ENCODE results near the gene HABP2. TPM values are rescaled to one million over a fixed set of nuclear protein-coding genes. Genes with fewer than 3 reads are reported as not detected.

HABP2 gene
- total and polyA plus RNA-seq, 2 experiments from 2014 or later, result not detected

DNA sequence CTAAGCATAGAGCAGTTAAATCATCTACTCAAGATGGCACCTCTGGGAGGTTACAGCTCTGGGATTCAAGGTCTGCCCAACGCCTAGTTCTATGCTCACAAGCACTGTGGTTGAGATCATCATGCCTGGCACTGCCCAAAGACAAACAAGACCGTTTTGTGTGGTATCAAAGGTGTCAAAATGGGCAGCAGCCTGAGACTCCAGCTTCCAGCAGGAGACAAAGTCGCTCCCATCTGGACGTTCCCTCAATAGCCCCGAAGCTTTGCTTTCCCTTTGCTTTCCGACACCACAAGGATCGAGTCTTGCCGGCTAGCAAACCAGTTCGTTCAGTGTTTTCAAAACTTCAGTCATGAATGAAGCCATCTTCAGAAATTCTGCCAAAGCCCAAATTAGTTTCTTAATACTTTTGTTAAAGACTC is 5.1 kb downstream of the HABP2 start (continued):
- TF ChIP-seq, protein P1, sequence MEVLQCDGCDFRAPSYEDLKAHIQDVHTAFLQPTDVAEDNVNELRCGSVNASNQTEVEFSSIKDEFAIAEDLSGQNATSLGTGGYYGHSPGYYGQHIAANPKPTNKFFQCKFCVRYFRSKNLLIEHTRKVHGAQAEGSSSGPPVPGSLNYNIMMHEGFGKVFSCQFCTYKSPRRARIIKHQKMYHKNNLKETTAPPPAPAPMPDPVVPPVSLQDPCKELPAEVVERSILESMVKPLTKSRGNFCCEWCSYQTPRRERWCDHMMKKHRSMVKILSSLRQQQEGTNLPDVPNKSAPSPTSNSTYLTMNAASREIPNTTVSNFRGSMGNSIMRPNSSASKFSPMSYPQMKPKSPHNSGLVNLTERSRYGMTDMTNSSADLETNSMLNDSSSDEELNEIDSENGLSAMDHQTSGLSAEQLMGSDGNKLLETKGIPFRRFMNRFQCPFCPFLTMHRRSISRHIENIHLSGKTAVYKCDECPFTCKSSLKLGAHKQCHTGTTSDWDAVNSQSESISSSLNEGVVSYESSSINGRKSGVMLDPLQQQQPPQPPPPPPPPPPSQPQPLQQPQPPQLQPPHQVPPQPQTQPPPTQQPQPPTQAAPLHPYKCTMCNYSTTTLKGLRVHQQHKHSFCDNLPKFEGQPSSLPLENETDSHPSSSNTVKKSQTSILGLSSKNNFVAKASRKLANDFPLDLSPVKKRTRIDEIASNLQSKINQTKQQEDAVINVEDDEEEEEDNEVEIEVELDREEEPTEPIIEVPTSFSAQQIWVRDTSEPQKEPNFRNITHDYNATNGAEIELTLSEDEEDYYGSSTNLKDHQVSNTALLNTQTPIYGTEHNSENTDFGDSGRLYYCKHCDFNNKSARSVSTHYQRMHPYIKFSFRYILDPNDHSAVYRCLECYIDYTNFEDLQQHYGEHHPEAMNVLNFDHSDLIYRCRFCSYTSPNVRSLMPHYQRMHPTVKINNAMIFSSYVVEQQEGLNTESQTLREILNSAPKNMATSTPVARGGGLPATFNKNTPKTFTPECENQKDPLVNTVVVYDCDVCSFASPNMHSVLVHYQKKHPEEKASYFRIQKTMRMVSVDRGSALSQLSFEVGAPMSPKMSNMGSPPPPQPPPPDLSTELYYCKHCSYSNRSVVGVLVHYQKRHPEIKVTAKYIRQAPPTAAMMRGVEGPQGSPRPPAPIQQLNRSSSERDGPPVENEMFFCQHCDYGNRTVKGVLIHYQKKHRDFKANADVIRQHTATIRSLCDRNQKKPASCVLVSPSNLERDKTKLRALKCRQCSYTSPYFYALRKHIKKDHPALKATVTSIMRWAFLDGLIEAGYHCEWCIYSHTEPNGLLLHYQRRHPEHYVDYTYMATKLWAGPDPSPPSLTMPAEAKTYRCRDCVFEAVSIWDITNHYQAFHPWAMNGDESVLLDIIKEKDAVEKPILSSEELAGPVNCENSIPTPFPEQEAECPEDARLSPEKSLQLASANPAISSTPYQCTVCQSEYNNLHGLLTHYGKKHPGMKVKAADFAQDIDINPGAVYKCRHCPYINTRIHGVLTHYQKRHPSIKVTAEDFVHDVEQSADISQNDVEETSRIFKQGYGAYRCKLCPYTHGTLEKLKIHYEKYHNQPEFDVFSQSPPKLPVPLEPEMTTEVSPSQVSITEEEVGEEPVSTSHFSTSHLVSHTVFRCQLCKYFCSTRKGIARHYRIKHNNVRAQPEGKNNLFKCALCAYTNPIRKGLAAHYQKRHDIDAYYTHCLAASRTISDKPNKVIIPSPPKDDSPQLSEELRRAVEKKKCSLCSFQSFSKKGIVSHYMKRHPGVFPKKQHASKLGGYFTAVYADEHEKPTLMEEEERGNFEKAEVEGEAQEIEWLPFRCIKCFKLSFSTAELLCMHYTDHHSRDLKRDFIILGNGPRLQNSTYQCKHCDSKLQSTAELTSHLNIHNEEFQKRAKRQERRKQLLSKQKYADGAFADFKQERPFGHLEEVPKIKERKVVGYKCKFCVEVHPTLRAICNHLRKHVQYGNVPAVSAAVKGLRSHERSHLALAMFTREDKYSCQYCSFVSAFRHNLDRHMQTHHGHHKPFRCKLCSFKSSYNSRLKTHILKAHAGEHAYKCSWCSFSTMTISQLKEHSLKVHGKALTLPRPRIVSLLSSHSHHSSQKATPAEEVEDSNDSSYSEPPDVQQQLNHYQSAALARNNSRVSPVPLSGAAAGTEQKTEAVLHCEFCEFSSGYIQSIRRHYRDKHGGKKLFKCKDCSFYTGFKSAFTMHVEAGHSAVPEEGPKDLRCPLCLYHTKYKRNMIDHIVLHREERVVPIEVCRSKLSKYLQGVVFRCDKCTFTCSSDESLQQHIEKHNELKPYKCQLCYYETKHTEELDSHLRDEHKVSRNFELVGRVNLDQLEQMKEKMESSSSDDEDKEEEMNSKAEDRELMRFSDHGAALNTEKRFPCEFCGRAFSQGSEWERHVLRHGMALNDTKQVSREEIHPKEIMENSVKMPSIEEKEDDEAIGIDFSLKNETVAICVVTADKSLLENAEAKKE (CRISPR knock-in tag; IDR thresholded peaks at IDR 0.05), result no peak
- TF ChIP-seq EZH2phosphoT487 (IDR thresholded peaks at IDR 0.05; ENCODE audit: unreplicated experiment) (no peak), ZNF331 (CRISPR knock-in tag; IDR thresholded peaks at IDR 0.05; ENCODE audit: low read depth) (no peak), POLR2AphosphoS5 (IDR thresholded peaks at IDR 0.05; ENCODE audit: low read depth) (no peak)

DNA sequence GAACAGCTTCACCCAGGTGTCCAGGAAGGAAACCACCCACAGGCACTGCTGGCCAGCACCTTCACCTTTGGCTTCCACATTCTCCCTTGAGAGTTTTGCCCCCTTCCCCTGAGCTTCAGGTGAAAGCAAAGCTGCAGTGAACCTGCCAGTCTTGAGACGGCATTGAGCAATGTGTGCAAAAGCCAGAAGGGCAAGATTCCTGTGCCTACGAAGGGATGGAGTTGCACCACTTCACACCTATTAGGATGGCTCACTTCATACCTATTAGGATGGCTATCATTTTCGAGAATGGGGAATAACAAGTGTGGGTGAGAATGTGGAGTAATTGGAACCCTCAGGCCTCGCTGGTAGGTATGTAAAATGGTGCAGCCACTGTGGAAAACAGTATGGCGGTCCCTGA is 7.2 kb downstream of the HABP2 start:
- H3K36me3 Mint-ChIP-seq (ENCODE audit: low read depth), result no peaks in the 10 kb centered on the region; the same call in 2 of the 3 replicates
- H3K4me3 Mint-ChIP-seq, result no peak overlapping the region
- no peaks in the 10 kb centered on the region for H3K79me2 ChIP-seq (replicated peaks; ENCODE audit: insufficient read depth)
- H2AFZ ChIP-seq, result no peak overlapping the region
- TF ChIP-seq, protein P2, sequence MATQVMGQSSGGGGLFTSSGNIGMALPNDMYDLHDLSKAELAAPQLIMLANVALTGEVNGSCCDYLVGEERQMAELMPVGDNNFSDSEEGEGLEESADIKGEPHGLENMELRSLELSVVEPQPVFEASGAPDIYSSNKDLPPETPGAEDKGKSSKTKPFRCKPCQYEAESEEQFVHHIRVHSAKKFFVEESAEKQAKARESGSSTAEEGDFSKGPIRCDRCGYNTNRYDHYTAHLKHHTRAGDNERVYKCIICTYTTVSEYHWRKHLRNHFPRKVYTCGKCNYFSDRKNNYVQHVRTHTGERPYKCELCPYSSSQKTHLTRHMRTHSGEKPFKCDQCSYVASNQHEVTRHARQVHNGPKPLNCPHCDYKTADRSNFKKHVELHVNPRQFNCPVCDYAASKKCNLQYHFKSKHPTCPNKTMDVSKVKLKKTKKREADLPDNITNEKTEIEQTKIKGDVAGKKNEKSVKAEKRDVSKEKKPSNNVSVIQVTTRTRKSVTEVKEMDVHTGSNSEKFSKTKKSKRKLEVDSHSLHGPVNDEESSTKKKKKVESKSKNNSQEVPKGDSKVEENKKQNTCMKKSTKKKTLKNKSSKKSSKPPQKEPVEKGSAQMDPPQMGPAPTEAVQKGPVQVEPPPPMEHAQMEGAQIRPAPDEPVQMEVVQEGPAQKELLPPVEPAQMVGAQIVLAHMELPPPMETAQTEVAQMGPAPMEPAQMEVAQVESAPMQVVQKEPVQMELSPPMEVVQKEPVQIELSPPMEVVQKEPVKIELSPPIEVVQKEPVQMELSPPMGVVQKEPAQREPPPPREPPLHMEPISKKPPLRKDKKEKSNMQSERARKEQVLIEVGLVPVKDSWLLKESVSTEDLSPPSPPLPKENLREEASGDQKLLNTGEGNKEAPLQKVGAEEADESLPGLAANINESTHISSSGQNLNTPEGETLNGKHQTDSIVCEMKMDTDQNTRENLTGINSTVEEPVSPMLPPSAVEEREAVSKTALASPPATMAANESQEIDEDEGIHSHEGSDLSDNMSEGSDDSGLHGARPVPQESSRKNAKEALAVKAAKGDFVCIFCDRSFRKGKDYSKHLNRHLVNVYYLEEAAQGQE (IDR thresholded peaks at IDR 0.05; ENCODE audit: unreplicated experiment), result no peak
- TF ChIP-seq POLR2AphosphoS5 (IDR thresholded peaks at IDR 0.05; ENCODE audit: low read depth), result no peak
- no peak for TF ChIP-seq CREB1 (CRISPR knock-in tag; IDR thresholded peaks at IDR 0.05; ENCODE audit: low read depth)
- no peak for TF ChIP-seq EZH2phosphoT487 (IDR thresholded peaks at IDR 0.05; ENCODE audit: unreplicated experiment)
- peaks cover 87% of the 10 kb centered on the region for H3K27me3 ChIP-seq (ENCODE audit: insufficient read depth)
- H3K27me3 Mint-ChIP-seq (ENCODE audit: insufficient read depth, low read depth, poor library complexity), result peaks cover 89% of the 10 kb centered on the region
- H3K27ac ChIP-seq (ENCODE audit: low read depth), result no peak overlapping the region
- ATAC-seq, result no peak
- peaks cover 33% of the 10 kb centered on the region for H3K4me1 Mint-ChIP-seq
- H3K27ac Mint-ChIP-seq, result no peak overlapping the region
- H3K36me3 ChIP-seq (ENCODE audit: insufficient read depth), result no peaks in the 10 kb centered on the region
- peaks cover 26% of the 10 kb centered on the region; the same call in 1 of the 2 replicates for H3K4me1 ChIP-seq (ENCODE audit: insufficient read depth)
- peaks cover 21% of the 10 kb centered on the region; the same call in 1 of the 2 replicates for H4K20me1 ChIP-seq (replicated peaks; ENCODE audit: insufficient read depth)
- H3F3A ChIP-seq (replicated peaks; ENCODE audit: low read depth), result no peaks in the 10 kb centered on the region
- no peak overlapping the region for H3K4me2 ChIP-seq
- H3K9me2 ChIP-seq (ENCODE audit: insufficient read depth), result no peaks in the 10 kb centered on the region
- H3K9me3 Mint-ChIP-seq, result no peaks in the 10 kb centered on the region
- no peak for DNase-seq (ENCODE audit: low spot score)
- no peak overlapping the region for H3K4me3 ChIP-seq

All from GM23338 (cell line).